ENCODE measurements around the gene SIGLEC8. TPM values are rescaled to one million over a fixed set of nuclear protein-coding genes. Genes with fewer than 3 reads are reported as not detected.
A peak's percentile ranks its signal among the peaks of the same experiment; 100 is the strongest.

The SIGLEC8 gene
- total and polyA plus RNA-seq, 2 experiments from 2014 or later = not detected

- Histone ChIP-seq H4K20me1 (ENCODE audit: insufficient read depth) (no peaks in the 10 kb centered on the region), H3K27me3 (replicated peaks; ENCODE audit: insufficient read depth) (no peaks in the 10 kb centered on the region), H3K9ac (no peak overlapping the region), H3K9me3 (ENCODE audit: low read depth) (no peaks in the 10 kb centered on the region), H3K36me3 (ENCODE audit: low read depth) (no peaks in the 10 kb centered on the region), H3K4me1 (ENCODE audit: insufficient read depth) (no peaks in the 10 kb centered on the region), H3K79me2 (ENCODE audit: insufficient read depth) (no peaks in the 10 kb centered on the region), H2AFZ (no peak overlapping the region), H3F3A (ENCODE audit: insufficient read depth) (no peaks in the 10 kb centered on the region), H3K4me2 (ENCODE audit: unreplicated experiment) (no peak overlapping the region), H3K4me3 (no peak overlapping the region), H3K27ac (no peak overlapping the region), H3K9me2 (ENCODE audit: insufficient read depth) (no peaks in the 10 kb centered on the region)
- in situ Hi-C loops (cut with MboI) = no loop called here
- WGBS, 2 experiments (ENCODE audit: low coverage in 1 of 2, low lambda C conversion rate in 2 of 2, missing lambda C conversion rate in 2 of 2) = 66 to 74% methylated on average over 6 of the region's 6 CpGs
- TF ChIP-seq EZH2 (IDR thresholded peaks at IDR 0.05; ENCODE audit: insufficient read depth, poor library complexity, severe bottlenecking) (no peak), EZH2phosphoT487 (IDR thresholded peaks at IDR 0.05; ENCODE audit: insufficient read depth, low read depth) (no peak)
- peak; percentile 30 for DNase-seq
Observed at GRCh38 chr19:51407511-51408131, 50.6 kb downstream of the SIGLEC8 start.

- H2AFZ ChIP-seq = no peak overlapping the region
- DNase-seq = no peak
- H3K9me3 ChIP-seq (ENCODE audit: low read depth) = no peaks in the 10 kb centered on the region
- H3K36me3 ChIP-seq (ENCODE audit: low read depth) = no peaks in the 10 kb centered on the region
- no peaks in the 10 kb centered on the region for H4K20me1 ChIP-seq (ENCODE audit: insufficient read depth)
- H3K79me2 ChIP-seq (ENCODE audit: insufficient read depth) = no peaks in the 10 kb centered on the region
- no peak overlapping the region for H3K4me2 ChIP-seq (ENCODE audit: unreplicated experiment)
- TF ChIP-seq EZH2 (IDR thresholded peaks at IDR 0.05; ENCODE audit: insufficient read depth, poor library complexity, severe bottlenecking) (no peak), EZH2phosphoT487 (IDR thresholded peaks at IDR 0.05; ENCODE audit: insufficient read depth, low read depth) (no peak)
- H3K27ac ChIP-seq = no peak overlapping the region
- H3K4me1 ChIP-seq (ENCODE audit: insufficient read depth) = no peaks in the 10 kb centered on the region
- 78 to 80% methylated on average over 9 of the region's 9 CpGs for WGBS, 2 experiments (ENCODE audit: low coverage in 1 of 2, low lambda C conversion rate in 2 of 2, missing lambda C conversion rate in 2 of 2)
- H3K9me2 ChIP-seq (ENCODE audit: insufficient read depth) = no peaks in the 10 kb centered on the region
- H3F3A ChIP-seq (ENCODE audit: insufficient read depth) = no peaks in the 10 kb centered on the region
- no peaks in the 10 kb centered on the region for H3K27me3 ChIP-seq (replicated peaks; ENCODE audit: insufficient read depth)
- in situ Hi-C loops (cut with MboI) = no loop called here
- H3K4me3 ChIP-seq = no peak overlapping the region
- no peak overlapping the region for H3K9ac ChIP-seq
Observed at GRCh38 chr19:51402117-51402516, 56.1 kb downstream of the SIGLEC8 start.

Small RNA genes within 50 kb of the gene (small RNA-seq; reads per million reads assigned to genes)
- gene AC020914.3 (ENCODE audit: low read depth, low replicate concordance) (not detected), gene AC020914.5 (ENCODE audit: low read depth, low replicate concordance) (not detected)

Other genes with a start within 250 kb of the SIGLEC8 start
- not detected in 2 replicates for gene CD33, start 233.4 kb downstream of the SIGLEC8 start, total RNA-seq (2014; rRNA removed; shearing (Covaris generic))
- 0.30 TPM in 1 of 2 replicates, not detected in the other for gene CD33, start 233.4 kb downstream of the SIGLEC8 start, polyA plus RNA-seq (2016; fragmentation: Nextera tagmentation; extraction: Ambion mirVana)
- not detected in 2 replicates for gene SIGLECL1, start 207.4 kb downstream of the SIGLEC8 start, total RNA-seq (2014; rRNA removed; shearing (Covaris generic))
- gene SIGLECL1, start 207.4 kb downstream of the SIGLEC8 start, polyA plus RNA-seq (2016; fragmentation: Nextera tagmentation; extraction: Ambion mirVana) = not detected in 2 replicates
- not detected in 2 replicates for gene IGLON5, start 146.8 kb downstream of the SIGLEC8 start, total RNA-seq (2014; rRNA removed; shearing (Covaris generic))
- not detected in 2 replicates for gene IGLON5, start 146.8 kb downstream of the SIGLEC8 start, polyA plus RNA-seq (2016; fragmentation: Nextera tagmentation; extraction: Ambion mirVana)
- gene VSIG10L, start 116.3 kb downstream of the SIGLEC8 start, total RNA-seq (2014; rRNA removed; shearing (Covaris generic)) = 1.7 and 2.0 TPM in 2 replicates
- gene VSIG10L, start 116.3 kb downstream of the SIGLEC8 start, polyA plus RNA-seq (2016; fragmentation: Nextera tagmentation; extraction: Ambion mirVana) = 0.61 and 1.4 TPM in 2 replicates
- gene ETFB, start 92.1 kb downstream of the SIGLEC8 start, total RNA-seq (2014; rRNA removed; shearing (Covaris generic)) = 84.3 and 95.9 TPM in 2 replicates
- 141 and 146 TPM in 2 replicates for gene ETFB, start 92.1 kb downstream of the SIGLEC8 start, polyA plus RNA-seq (2016; fragmentation: Nextera tagmentation; extraction: Ambion mirVana)
- not detected in 2 replicates for gene CLDND2, start 89.5 kb downstream of the SIGLEC8 start, total RNA-seq (2014; rRNA removed; shearing (Covaris generic))
- gene CLDND2, start 89.5 kb downstream of the SIGLEC8 start, polyA plus RNA-seq (2016; fragmentation: Nextera tagmentation; extraction: Ambion mirVana) = 0.93 and 1.0 TPM in 2 replicates
- not detected in 2 replicates for gene NKG7, start 85.8 kb downstream of the SIGLEC8 start, total RNA-seq (2014; rRNA removed; shearing (Covaris generic))
- gene NKG7, start 85.8 kb downstream of the SIGLEC8 start, polyA plus RNA-seq (2016; fragmentation: Nextera tagmentation; extraction: Ambion mirVana) = not detected in 2 replicates
- not detected in 2 replicates for gene LIM2, start 70.5 kb downstream of the SIGLEC8 start, total RNA-seq (2014; rRNA removed; shearing (Covaris generic))
- gene LIM2, start 70.5 kb downstream of the SIGLEC8 start, polyA plus RNA-seq (2016; fragmentation: Nextera tagmentation; extraction: Ambion mirVana) = not detected in 2 replicates
- not detected in 2 replicates for gene C19orf84, start 67.9 kb downstream of the SIGLEC8 start, total RNA-seq (2014; rRNA removed; shearing (Covaris generic))
- not detected in 2 replicates for gene C19orf84, start 67.9 kb downstream of the SIGLEC8 start, polyA plus RNA-seq (2016; fragmentation: Nextera tagmentation; extraction: Ambion mirVana)
- not detected in 2 replicates for gene SIGLEC10, start 40.8 kb downstream of the SIGLEC8 start, total RNA-seq (2014; rRNA removed; shearing (Covaris generic))
- not detected in 2 replicates for gene SIGLEC10, start 40.8 kb downstream of the SIGLEC8 start, polyA plus RNA-seq (2016; fragmentation: Nextera tagmentation; extraction: Ambion mirVana)
- gene CEACAM18, start 20.1 kb upstream of the SIGLEC8 start, total RNA-seq (2014; rRNA removed; shearing (Covaris generic)) = not detected in 2 replicates
- not detected in 2 replicates for gene CEACAM18, start 20.1 kb upstream of the SIGLEC8 start, polyA plus RNA-seq (2016; fragmentation: Nextera tagmentation; extraction: Ambion mirVana)
- gene SIGLEC12, start 43.3 kb upstream of the SIGLEC8 start, total RNA-seq (2014; rRNA removed; shearing (Covaris generic)) = not detected in 2 replicates
- gene SIGLEC12, start 43.3 kb upstream of the SIGLEC8 start, polyA plus RNA-seq (2016; fragmentation: Nextera tagmentation; extraction: Ambion mirVana) = not detected in 2 replicates
- gene SIGLEC6, start 73.2 kb upstream of the SIGLEC8 start, total RNA-seq (2014; rRNA removed; shearing (Covaris generic)) = not detected in 2 replicates
- not detected in 2 replicates for gene SIGLEC6, start 73.2 kb upstream of the SIGLEC8 start, polyA plus RNA-seq (2016; fragmentation: Nextera tagmentation; extraction: Ambion mirVana)
- 2.4 and 2.9 TPM in 2 replicates for gene ZNF175, start 112.8 kb upstream of the SIGLEC8 start, total RNA-seq (2014; rRNA removed; shearing (Covaris generic))
- 2.6 and 2.9 TPM in 2 replicates for gene ZNF175, start 112.8 kb upstream of the SIGLEC8 start, polyA plus RNA-seq (2016; fragmentation: Nextera tagmentation; extraction: Ambion mirVana)
- not detected in 2 replicates for gene SIGLEC5, start 171.9 kb upstream of the SIGLEC8 start, total RNA-seq (2014; rRNA removed; shearing (Covaris generic))
- gene SIGLEC5, start 171.9 kb upstream of the SIGLEC8 start, polyA plus RNA-seq (2016; fragmentation: Nextera tagmentation; extraction: Ambion mirVana) = not detected in 2 replicates
- not detected in 2 replicates for gene SIGLEC14, start 188.4 kb upstream of the SIGLEC8 start, total RNA-seq (2014; rRNA removed; shearing (Covaris generic))
- gene SIGLEC14, start 188.4 kb upstream of the SIGLEC8 start, polyA plus RNA-seq (2016; fragmentation: Nextera tagmentation; extraction: Ambion mirVana) = not detected in 2 replicates
- 2.1 and 8.0 TPM in 2 replicates for gene SPACA6, start 234.9 kb upstream of the SIGLEC8 start, total RNA-seq (2014; rRNA removed; shearing (Covaris generic))
- gene SPACA6, start 234.9 kb upstream of the SIGLEC8 start, polyA plus RNA-seq (2016; fragmentation: Nextera tagmentation; extraction: Ambion mirVana) = 5.6 and 7.7 TPM in 2 replicates